Stimulated activated CD8-positive, alpha-beta memory T cell treated with anti-CD3 and anti-CD28 coated beads, Interleukin-7, amount 100 ng/mL, for 4 hours (primary cell): ENCODE measurements around the gene BIN1.

Experiments
- DNase-seq, 2 donors: peaks; one replicate each; pipeline ENCODE4 v3.0.0-alpha.2; 2020; ENCODE audit warnings: low read depth in 2 of 2

BIN1 gene

GRCh38 chr2:127103243-127104165 lies 3.5 kb downstream of the BIN1 start:
- no peak for DNase-seq

- no peak for DNase-seq
Observed at GRCh38 chr2:127102521-127103242, 4.3 kb downstream of the BIN1 start.

- DNase-seq: no peak
Observed at GRCh38 chr2:127101756-127102477, 5.0 kb downstream of the BIN1 start.

- DNase-seq: no peak
Observed at GRCh38 chr2:127101048-127101611, 5.8 kb downstream of the BIN1 start.

- no peak for DNase-seq
Observed at GRCh38 chr2:127100251-127101047, 6.5 kb downstream of the BIN1 start.

GRCh38 chr2:127098711-127099110 lies 8.2 kb downstream of the BIN1 start:
- no peak for DNase-seq

GRCh38 chr2:127097841-127098651 lies 8.9 kb downstream of the BIN1 start:
- no peak for DNase-seq

- no peak for DNase-seq
Observed at GRCh38 chr2:127097471-127097765, 9.5 kb downstream of the BIN1 start.

GRCh38 chr2:127096718-127097470 lies 10.1 kb downstream of the BIN1 start:
- no peak for DNase-seq

- DNase-seq: no peak
Observed at GRCh38 chr2:127096280-127096679, 10.7 kb downstream of the BIN1 start.

GRCh38 chr2:127095784-127096183 lies 11.2 kb downstream of the BIN1 start:
- DNase-seq: no peak

- DNase-seq: no peak
Observed at GRCh38 chr2:127095367-127095641, 11.7 kb downstream of the BIN1 start.

- no peak for DNase-seq
Observed at GRCh38 chr2:127094509-127095366, 12.2 kb downstream of the BIN1 start.

GRCh38 chr2:127093648-127094210 lies 13.2 kb downstream of the BIN1 start:
- no peak for DNase-seq

GRCh38 chr2:127092901-127093516 lies 13.9 kb downstream of the BIN1 start:
- no peak for DNase-seq

- no peak for DNase-seq
Observed at GRCh38 chr2:127092306-127092705, 14.6 kb downstream of the BIN1 start.

- no peak for DNase-seq
Observed at GRCh38 chr2:127091886-127092285, 15.1 kb downstream of the BIN1 start.

GRCh38 chr2:127091148-127091547 lies 15.8 kb downstream of the BIN1 start:
- DNase-seq: no peak
